Effector CD4-positive, alpha-beta T cell (primary cell): ENCODE results near the gene ADAD1.

ENCODE experiments used
- DNase-seq: peaks from one replicate; pipeline ENCODE4 v3.0.0-alpha.2; 2020

The ADAD1 gene

DNA sequence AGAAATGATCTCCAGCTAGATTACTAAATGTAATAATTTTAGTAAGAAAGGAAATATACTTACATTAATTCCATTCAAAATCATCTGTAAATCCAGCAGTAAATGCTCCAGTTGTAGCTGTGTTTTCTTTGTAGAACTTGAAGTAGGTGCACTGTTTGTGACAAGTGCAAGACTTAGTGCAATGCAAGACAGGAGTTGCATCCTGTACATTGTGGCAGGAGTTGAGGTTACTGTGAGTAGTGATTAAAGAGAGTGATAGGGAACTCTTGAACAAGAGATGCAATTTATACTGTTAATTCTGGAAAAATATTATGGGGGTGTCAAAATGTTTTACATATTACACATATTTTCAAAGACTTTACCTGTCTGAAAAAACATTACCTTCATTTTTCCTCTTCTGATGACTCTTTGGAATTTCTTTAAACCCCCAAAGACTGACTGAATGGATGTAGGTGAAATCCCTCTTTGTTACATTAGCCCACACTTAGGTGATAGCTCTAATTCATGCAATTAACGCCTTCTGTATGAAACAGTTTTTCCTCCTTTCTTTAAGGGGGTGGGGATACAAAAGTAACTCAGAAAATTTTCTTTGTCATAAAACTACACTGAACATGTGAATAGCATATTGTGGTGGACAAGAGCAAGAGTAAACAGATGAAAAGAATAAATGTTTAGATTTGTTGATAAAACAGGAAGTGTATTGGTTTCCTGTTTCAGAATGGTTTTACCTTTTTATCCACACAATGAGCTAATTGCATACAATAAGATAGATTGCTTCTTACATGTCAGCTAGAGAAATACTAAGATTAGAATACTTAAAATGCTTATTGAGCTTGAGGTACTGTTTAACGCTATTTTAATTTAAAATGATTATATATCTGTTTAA is 77.7 kb downstream of the ADAD1 start, which contains the start of gene IL2:
Gene IL2 (minus strand): TSS at position 495 of the 886 bp plus-strand sequence. CDS start 285 bp downstream, at position 210.
- no peak for DNase-seq

DNA sequence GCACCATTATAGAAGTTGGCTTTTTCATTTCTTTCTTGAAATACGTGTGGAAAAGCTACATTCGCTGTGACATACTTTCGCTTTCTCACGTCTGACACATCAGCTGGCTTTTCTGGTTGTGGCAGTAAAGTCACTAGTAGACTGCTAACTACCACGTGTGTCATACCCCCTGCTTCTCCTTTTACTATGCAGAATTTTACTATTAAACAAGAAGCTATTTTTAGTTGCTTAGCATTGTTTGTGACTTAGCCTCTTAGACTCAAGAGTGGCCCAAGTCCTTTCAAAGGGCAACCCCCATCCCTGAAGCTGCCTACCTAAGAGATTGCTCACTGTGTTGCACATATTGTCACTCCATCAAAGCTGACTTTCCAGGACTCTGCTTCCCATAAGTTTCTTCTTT is 79.8 kb downstream of the ADAD1 start:
- DNase-seq = peak; percentile 15

DNA sequence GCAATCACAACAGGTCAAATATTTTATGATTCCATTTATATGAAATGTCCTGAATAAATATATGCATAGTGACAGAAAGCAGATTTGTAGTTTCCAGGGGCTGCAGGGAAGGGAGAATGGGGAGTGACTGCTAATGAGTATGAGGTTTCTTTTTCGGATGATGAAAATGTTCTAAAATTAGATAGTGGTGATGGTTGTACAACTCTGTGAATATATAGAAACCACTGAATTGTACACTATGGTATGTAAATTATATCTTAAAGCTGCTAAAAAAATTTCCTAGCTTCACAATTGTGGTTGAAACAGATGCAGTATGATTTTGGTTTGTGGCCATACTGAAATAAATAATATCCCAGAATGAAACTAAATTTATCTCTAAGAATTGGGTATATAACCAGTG is 90.6 kb downstream of the ADAD1 start:
- no peak for DNase-seq

DNA sequence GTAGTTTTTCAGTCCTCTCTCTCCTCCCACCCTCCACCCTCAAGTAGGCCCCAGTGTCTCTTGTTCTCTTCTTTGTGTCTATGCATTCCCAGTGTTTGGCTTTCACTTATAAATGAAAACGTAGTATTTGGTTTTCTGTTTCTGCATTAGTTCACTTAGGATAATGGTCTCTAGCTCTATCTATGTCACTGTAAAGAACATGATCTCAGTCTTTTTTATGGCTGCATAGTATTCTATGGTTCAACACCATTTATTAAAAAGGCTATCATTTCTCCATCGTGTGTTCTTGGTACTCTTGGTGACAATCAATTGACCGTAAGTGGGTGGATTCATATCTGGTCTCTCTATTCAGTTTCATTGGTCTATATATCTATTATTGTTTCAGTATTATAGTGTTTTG is 96.4 kb downstream of the ADAD1 start:
- DNase-seq = no peak

DNA sequence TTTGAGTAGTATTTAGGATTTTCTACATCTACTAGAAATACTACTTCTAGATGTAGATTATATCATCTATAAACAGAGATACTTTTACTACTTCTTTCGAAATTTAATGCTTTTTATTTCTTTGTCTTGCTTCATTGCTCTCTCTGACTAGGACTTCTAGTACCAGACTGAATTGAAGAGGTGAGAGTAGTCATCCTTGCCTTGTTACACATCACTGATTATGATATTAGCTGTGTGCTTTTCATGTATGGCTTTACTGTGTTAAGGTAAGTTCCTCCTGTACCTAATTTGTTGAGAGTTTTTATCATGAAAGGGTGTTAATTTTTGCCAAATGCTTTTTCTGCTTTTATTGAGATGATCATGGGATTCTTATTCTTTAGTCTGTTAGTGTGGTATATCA is 97.3 kb downstream of the ADAD1 start:
- no peak for DNase-seq

DNA sequence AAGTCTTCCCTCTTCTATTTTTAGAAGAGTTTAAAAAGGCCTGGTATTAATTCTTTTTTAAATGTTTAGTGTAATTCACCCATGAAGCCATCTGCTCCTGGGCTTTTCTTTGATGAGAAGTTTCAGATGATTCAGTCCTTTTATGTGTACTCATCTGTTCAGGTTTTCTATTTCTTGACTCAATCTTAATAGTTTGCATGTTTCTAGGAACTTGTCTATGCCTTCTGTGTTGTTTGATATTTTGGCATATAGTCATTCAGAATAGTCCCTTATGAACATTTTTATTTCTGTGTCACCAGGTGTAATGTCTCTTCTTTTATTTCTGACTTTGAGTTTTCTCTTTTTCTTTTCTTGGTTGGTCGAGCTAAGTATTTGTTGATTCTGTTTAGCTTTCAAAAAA is 97.9 kb downstream of the ADAD1 start:
- no peak for DNase-seq
